A673 (cell line): ENCODE results near the gene KIAA0319L. TPM values are rescaled to one million over a fixed set of nuclear protein-coding genes. Genes with fewer than 3 reads are reported as not detected.

Source experiments
- BruUV-seq: library from RNA; stranded (reverse); fragments of 400-500 nt; replicated peaks from 2 replicates; lab custom pipeline; 2021; lab: Mats Ljungman, UMichigan
- CTCF ChIA-PET: fragments of 300-600 bp; sonication (Branson Sonifier 250); formaldehyde crosslinking; loops from one replicate; lab custom pipeline; 2022; ENCODE audit warnings: antibody characterized with exemption; lab: Charles Lee
- POLR2A ChIA-PET: fragments of 300-600 bp; sonication (Branson Sonifier 250); formaldehyde crosslinking; loops from one replicate; lab custom pipeline; 2022; ENCODE audit warnings: antibody characterized with exemption; ENCODE audit not compliant: low non-redundant PET; lab: Charles Lee
- DNase-seq: peaks from one replicate; pipeline ENCODE4 v3.0.0-alpha.2; 2015; ENCODE audit warnings: low spot score
- H3K27ac ChIP-seq: fragments of 200-600 bp; sonication (generic); 2 replicates; pipeline ENCODE4 v1.5.1; 2016; ENCODE audit warnings: mixed run types, low read depth, mild to moderate bottlenecking, mixed read lengths, antibody characterized with exemption, low read length; ENCODE audit not compliant: poor library complexity, severe bottlenecking
- H3K27me3 ChIP-seq: fragments of 200-600 bp; sonication (generic); replicated peaks from 2 replicates; pipeline ENCODE4 v1.6.1; 2017; ENCODE audit warnings: mixed run types, low read depth, mild to moderate bottlenecking, mixed read lengths, antibody characterized with exemption, low read length; ENCODE audit not compliant: insufficient read depth, poor library complexity
- H3K36me3 ChIP-seq: fragments of 200-600 bp; sonication (generic); 2 replicates; pipeline ENCODE4 v1.6.1; 2016; ENCODE audit warnings: mixed run types, mild to moderate bottlenecking, mixed read lengths, antibody characterized with exemption, low read length; ENCODE audit not compliant: insufficient read depth, poor library complexity, severe bottlenecking
- H3K4me1 ChIP-seq: fragments of 200-600 bp; sonication (generic); 2 replicates; pipeline ENCODE4 v1.6.1; 2017; ENCODE audit warnings: mixed run types, mild to moderate bottlenecking, mixed read lengths, antibody characterized with exemption, low read length; ENCODE audit not compliant: insufficient read depth, poor library complexity, severe bottlenecking
- H3K4me3 ChIP-seq: fragments of 200-600 bp; sonication (generic); 2 replicates; pipeline ENCODE4 v1.5.1; 2016; ENCODE audit warnings: low read depth, mixed run types, mild to moderate bottlenecking, mixed read lengths, low read length; ENCODE audit not compliant: poor library complexity, severe bottlenecking
- H3K9me3 ChIP-seq: fragments of 200-600 bp; sonication (generic); 2 replicates; pipeline ENCODE4 v1.6.1; 2016; ENCODE audit warnings: mixed run types, low read depth, mild to moderate bottlenecking, mixed read lengths, antibody characterized with exemption, low read length; ENCODE audit not compliant: poor library complexity, severe bottlenecking
- EZH2 ChIP-seq: fragments of 200-600 bp; sonication (generic); IDR thresholded peaks from 2 replicates; pipeline ENCODE4 v1.6.1; 2017; ENCODE audit warnings: borderline replicate concordance, low read depth, mild to moderate bottlenecking, mixed read lengths, antibody characterized with exemption, low read length; ENCODE audit not compliant: poor library complexity, severe bottlenecking
- intact Hi-C: fragments of 100-400 bp; cut with micrococcal nuclease; formaldehyde crosslinking; loops from one replicate; pipeline ENCODE4 v1.10.0; 2022; ENCODE audit not compliant: unreplicated experiment
- total RNA-seq: library from RNA; stranded (reverse); gene quantifications from 2 replicates; pipeline ENCODE4 v1.2.3, GENCODE V29; 2021
- TF ChIP-seq, protein P1 (sequence below): fragments of 300-800, 200-600 bp; sonication (generic); conservative IDR thresholded peaks from 2 replicates; pipeline ENCODE4 v1.5.1; 2017; ENCODE audit warnings: low read depth, mild to moderate bottlenecking, antibody characterized with exemption, low read length, moderate library complexity, mixed read lengths

KIAA0319L gene
- total RNA-seq, 1 experiment from 2014 or later = 33.7 TPM

DNA sequence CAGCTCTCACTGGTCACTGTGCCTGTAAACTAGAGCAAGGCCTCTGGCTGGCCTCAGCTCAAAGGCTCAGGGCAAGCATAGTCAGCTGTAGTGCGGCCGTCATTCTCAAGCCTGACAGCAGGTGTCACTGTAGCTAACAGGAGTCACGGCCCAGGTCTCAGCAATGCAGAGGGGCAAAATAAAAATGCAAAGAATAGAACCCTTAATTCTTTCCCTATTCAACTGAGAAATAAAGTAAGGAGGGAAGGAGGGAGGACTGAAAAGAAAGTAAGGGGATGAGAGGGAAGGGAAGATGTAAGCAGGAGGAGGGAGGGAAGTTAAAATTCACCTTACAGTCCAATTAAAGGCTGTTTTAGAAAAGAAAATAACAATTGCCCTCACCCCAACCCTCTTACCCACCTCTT is 106.1 kb downstream of the KIAA0319L start:
- BruUV-seq = no TSS peak
- Histone ChIP-seq H3K9me3 (no peaks in the 10 kb centered on the region), H3K4me1 (peaks cover 24% of the 10 kb centered on the region), H3K27ac (no peak overlapping the region), H3K36me3 (peaks cover 34% of the 10 kb centered on the region), H3K4me3 (no peak overlapping the region), H3K27me3 (no peaks in the 10 kb centered on the region)
- CTCF ChIA-PET = interaction anchor here (0.6 to 3.0 kb wide), 8 partner anchors 51 to 319 kb away, joined by 3 to 31 read pairs (median 4); partner anchors contain the start of genes CLSPN, KIAA0319L and NCDN
- intact Hi-C loops = loop anchor here (1.0 to 5.0 kb wide), 3 partner anchors 113 to 321 kb away; partner anchors contain the start of gene C1orf216
- TF ChIP-seq EZH2 = no peak
- TF ChIP-seq, protein P1, sequence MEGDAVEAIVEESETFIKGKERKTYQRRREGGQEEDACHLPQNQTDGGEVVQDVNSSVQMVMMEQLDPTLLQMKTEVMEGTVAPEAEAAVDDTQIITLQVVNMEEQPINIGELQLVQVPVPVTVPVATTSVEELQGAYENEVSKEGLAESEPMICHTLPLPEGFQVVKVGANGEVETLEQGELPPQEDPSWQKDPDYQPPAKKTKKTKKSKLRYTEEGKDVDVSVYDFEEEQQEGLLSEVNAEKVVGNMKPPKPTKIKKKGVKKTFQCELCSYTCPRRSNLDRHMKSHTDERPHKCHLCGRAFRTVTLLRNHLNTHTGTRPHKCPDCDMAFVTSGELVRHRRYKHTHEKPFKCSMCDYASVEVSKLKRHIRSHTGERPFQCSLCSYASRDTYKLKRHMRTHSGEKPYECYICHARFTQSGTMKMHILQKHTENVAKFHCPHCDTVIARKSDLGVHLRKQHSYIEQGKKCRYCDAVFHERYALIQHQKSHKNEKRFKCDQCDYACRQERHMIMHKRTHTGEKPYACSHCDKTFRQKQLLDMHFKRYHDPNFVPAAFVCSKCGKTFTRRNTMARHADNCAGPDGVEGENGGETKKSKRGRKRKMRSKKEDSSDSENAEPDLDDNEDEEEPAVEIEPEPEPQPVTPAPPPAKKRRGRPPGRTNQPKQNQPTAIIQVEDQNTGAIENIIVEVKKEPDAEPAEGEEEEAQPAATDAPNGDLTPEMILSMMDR = peak; percentile 91
- POLR2A ChIA-PET = interaction anchor here (1.0 kb wide), 1 partner anchor 107 kb away, joined by 3 read pairs; the partner anchor contains the start of gene NCDN
- DNase-seq = peak; percentile 76

DNA sequence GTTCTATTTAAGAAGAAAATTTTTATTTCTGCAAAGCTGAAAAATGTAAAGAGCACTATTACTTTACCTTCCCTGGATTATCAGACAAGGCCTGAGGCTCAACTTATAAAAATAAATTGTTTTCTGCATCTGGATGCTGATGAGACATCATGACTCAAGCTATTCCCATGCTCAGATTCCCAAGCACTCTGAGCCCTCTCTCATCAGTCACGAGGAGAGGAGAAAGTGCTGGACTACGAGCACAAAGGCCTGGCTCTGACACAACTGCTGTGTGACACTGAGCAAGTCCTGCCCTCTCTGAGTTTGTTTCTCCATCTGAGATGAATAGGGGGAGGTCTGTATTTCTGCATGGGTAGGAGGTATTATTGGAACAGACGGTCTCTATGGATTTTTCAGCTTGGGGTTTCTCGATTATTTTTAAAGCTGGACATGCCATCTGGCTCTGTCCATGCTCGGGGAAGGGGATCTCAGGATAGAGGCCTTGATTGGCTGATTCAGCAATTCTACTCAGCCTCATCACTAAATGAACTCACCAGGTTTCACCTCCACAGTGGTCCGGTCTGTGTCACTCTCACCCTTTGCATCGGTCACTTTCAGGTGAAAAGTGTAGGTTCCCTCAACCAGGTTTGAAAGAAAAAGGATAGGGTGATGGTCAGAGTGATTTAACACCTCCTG is 107.7 kb downstream of the KIAA0319L start:
- peaks cover 34% of the 10 kb centered on the region for H3K36me3 ChIP-seq
- CTCF ChIA-PET = interaction anchor here (0.5 to 3.0 kb wide), 2 partner anchors 115 to 197 kb away, joined by 3 to 31 read pairs; no protein-coding TSS in a partner anchor
- TF ChIP-seq EZH2 = no peak
- TF ChIP-seq, protein P1 = no peak
- POLR2A ChIA-PET = no interaction called here
- intact Hi-C loops = loop anchor here (5.0 kb wide), 2 partner anchors 268 to 323 kb away; partner anchors contain the start of gene C1orf216
- no TSS peak for BruUV-seq
- H3K27ac ChIP-seq = no peak overlapping the region
- H3K9me3 ChIP-seq = no peaks in the 10 kb centered on the region
- DNase-seq = no peak
- H3K4me3 ChIP-seq = no peak overlapping the region
- H3K4me1 ChIP-seq = peaks cover 24% of the 10 kb centered on the region
- no peaks in the 10 kb centered on the region for H3K27me3 ChIP-seq

DNA sequence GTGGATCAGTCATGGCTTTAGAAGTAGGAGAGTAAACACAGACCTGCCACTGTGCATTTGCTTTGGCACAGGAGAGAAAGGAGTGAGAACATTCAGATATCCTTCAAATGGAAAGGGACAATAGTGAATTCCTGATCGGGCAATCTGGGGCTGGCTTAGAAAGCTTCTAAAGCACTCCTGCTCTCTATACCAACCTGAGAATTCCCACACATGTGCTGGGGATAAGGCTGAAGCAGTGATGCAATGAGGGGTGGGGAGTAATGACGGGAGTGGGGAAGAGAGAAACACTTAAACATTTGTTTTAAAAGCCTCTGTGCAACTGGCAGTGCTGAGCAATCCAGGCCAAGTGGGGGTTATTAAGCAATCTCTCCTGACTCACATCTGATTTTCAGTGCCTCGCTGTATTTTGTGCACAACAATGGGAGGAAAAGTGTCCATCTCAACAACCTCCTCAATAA is 108.8 kb downstream of the KIAA0319L start:
- Histone ChIP-seq H3K27me3 (no peaks in the 10 kb centered on the region), H3K27ac (no peak overlapping the region), H3K9me3 (no peaks in the 10 kb centered on the region), H3K4me1 (peaks cover 23% of the 10 kb centered on the region), H3K4me3 (no peak overlapping the region), H3K36me3 (peaks cover 31% of the 10 kb centered on the region)
- BruUV-seq = no TSS peak
- ChIA-PET CTCF (no interaction called here), POLR2A (no interaction called here)
- DNase-seq = no peak
- no peak for TF ChIP-seq EZH2
- TF ChIP-seq, protein P1 = no peak
- intact Hi-C loops = no loop called here
